D721Med (cell line): Measurements from ENCODE around the gene SH2D5.

Experiments
- DNase-seq: peaks from one replicate; pipeline ENCODE4 v3.0.0; 2011; ENCODE audit warnings: low spot score; ENCODE audit not compliant: insufficient read length
- FAIRE-seq: peaks from 2 replicates; lab custom pipeline; 2011; peaks lifted over from hg19 to GRCh38; lab: Jason Lieb, UNC
- CTCF ChIP-seq: IDR thresholded peaks from 2 replicates; pipeline ENCODE4 v1.5.1; 2012; ENCODE audit warnings: mild to moderate bottlenecking, control low read depth; ENCODE audit not compliant: insufficient read depth; ENCODE audit errors: missing control alignments

SH2D5 gene

GRCh38 chr1:20697563-20697962 lies 34.9 kb downstream of the SH2D5 start:
- no peak for TF ChIP-seq CTCF
- DNase-seq, result no peak
- no peak for FAIRE-seq

GRCh38 chr1:20696397-20697333 lies 35.8 kb downstream of the SH2D5 start:
- TF ChIP-seq CTCF, result peak; percentile 70
- FAIRE-seq (no peak), DNase-seq (peak; percentile 70)

DNA sequence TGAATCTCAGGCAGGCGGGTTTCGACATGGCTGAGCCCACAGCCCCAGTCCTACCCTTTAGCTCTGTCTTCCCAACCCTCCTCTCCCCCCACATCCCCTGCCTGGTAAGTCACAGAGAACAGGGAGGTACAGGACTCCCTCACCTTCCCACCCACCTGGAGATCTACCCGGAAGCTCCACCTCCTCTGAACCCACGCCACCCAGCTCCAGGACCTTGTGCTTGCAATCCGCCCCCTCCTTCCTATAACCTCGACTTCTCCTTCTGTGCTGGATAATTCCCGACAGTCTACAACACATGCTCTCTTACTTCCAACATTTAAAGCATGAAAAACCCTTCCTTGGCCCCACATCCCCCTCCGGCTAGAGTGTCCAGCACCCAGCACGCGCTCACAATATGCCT lies 37.0 kb downstream of the SH2D5 start:
- FAIRE-seq (no peak), DNase-seq (no peak)

DNA sequence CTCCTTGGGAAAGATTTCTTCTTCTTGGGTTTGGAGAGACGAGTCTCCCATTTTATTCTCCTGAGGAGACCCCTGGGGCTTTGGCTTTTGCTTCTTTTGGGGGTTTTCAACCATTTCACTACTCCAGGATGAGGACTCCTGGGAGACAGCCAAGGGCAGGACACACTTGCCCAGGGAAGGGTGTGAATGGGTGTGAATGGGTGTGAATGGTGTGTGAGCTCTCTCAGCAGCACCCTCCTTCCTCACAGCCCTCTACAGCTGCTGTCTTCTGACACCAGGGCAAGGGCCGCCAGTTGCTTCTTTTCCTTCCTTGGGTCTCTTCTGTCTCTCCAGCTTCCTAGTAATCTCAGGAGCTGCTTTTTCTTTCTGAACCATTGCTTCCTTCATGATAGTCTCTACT lies 38.9 kb downstream of the SH2D5 start:
- FAIRE-seq (no peak), DNase-seq (no peak)
- no peak for TF ChIP-seq CTCF

More for the DNA sequence above, 37.0 kb downstream of the SH2D5 start:
- TF ChIP-seq CTCF, result no peak

DNA sequence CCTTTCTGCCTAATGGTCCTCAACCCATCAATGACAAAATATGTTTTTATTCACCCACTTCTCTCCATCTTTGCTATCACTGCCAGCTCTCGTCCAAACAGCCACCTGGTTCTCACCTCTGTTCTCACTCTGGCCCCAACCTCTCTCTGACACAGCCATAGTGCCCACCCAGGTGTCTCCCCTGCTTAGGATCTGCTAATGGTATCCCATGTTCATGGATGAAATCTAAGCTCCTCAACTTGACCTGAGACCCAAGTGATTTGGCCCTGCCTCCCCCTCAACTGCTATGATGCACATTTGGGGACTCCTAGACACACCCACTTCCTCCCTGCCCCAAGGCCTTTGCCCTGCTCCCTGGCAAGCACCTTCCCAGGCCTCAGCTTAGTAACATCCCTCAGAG lies 40.6 kb downstream of the SH2D5 start:
- FAIRE-seq, result no peak
- no peak for DNase-seq
- no peak for TF ChIP-seq CTCF

GRCh38 chr1:20689645-20690056 lies 42.9 kb downstream of the SH2D5 start:
- FAIRE-seq (no peak), DNase-seq (no peak)
- TF ChIP-seq CTCF, result no peak
